GM12872 (cell line): ENCODE measurements around the gene MYCBPAP.

ENCODE experiments used
- CTCF ChIP-seq: IDR thresholded peaks from 3 replicates; pipeline ENCODE4 v1.5.1; 2011; ENCODE audit warnings: low read depth, mild to moderate bottlenecking, low read length, moderate library complexity; ENCODE audit not compliant: insufficient read depth

The MYCBPAP gene

GRCh38 chr17:50480854-50481490 lies 27.3 kb upstream of the MYCBPAP start:
- TF ChIP-seq CTCF: no peak

GRCh38 chr17:50481648-50482047 lies 26.6 kb upstream of the MYCBPAP start:
- 0 out of 3 replicates have a peak, but pooled peaks have one; percentile 6 for TF ChIP-seq CTCF

- no peak for TF ChIP-seq CTCF
These were observed 26.1 kb upstream of the MYCBPAP start for GRCh38 chr17:50482110-50482509.

- peak; percentile 92 for TF ChIP-seq CTCF
These were observed 25.7 kb upstream of the MYCBPAP start for GRCh38 chr17:50482516-50482915.

GRCh38 chr17:50483266-50483665 lies 25.0 kb upstream of the MYCBPAP start:
- TF ChIP-seq CTCF: no peak

- TF ChIP-seq CTCF: no peak
These were observed 23.7 kb upstream of the MYCBPAP start for GRCh38 chr17:50484386-50485155.

GRCh38 chr17:50487213-50488096 lies 20.8 kb upstream of the MYCBPAP start:
- no peak for TF ChIP-seq CTCF
